K562 (cell line): Measurements from ENCODE around the gene GPX5. TPM values are rescaled to one million over a fixed set of nuclear protein-coding genes. Genes with fewer than 3 reads are reported as not detected.

Experiments
- ATAC-seq: fragments of 200-7000 bp; cut with Tn5 transposase; 3 replicates; pipeline ENCODE4 v1.9.1; 2020; ENCODE audit warnings: moderate library complexity
- BruUV-seq: library from RNA; stranded (reverse); fragments of 400-500 nt; replicated peaks from 2 replicates; lab custom pipeline; 2021; lab: Mats Ljungman, UMichigan
- CTCF ChIA-PET: fragments of 300-600 bp; formaldehyde crosslinking; extraction: SDS; loops from one replicate; lab custom pipeline; 2021; ENCODE audit warnings: low intra/inter-chr PET ratio; lab: Yijun Ruan, JAX
- POLR2A ChIA-PET: fragments of 300-600, 350-650 bp; sonication (Branson Sonifier 250); formaldehyde crosslinking; extraction: SDS; loops from one replicate; lab custom pipeline; 2021; ENCODE audit warnings: antibody characterized with exemption, inconsistent platforms; lab: Yijun Ruan, JAX
- DNase-seq, 4 experiments: peaks; one replicate each; pipeline versions ENCODE4 v3.0.0 to v3.0.0-alpha.2; 2011 to 2018; ENCODE audit warnings: low spot score in 3 of 4, mixed read lengths in 3 of 4; ENCODE audit errors: extremely low read depth in 1 of 4
- FAIRE-seq: peaks from 2 replicates; lab custom pipeline; 2011; peaks lifted over from hg19 to GRCh38; lab: Jason Lieb, UNC
- H2AFZ ChIP-seq: 2 replicates; pipeline ENCODE4 v1.6.0; 2011; ENCODE audit warnings: low read depth, low read length, control low read depth, inconsistent platforms
- H3K27ac ChIP-seq: fragments of 200-600 bp; 3 replicates; pipeline ENCODE4 v1.8.0; 2011; ENCODE audit warnings: low read depth, mild to moderate bottlenecking, control low read depth, inconsistent platforms, low read length, moderate library complexity, mixed read lengths; ENCODE audit errors: extremely low read depth
- H3K27me3 ChIP-seq, 2 experiments: fragments of 300-600 bp in 1 of 2; 2 replicates in 1 of 2; 3 replicates in 1 of 2; pipeline versions ENCODE4 v1.6.0 to v1.8.0; 2011; ENCODE audit warnings: inconsistent platforms in 2 of 2, low read length in 2 of 2, mild to moderate bottlenecking in 1 of 2, mixed read lengths in 1 of 2, moderate library complexity in 1 of 2; ENCODE audit not compliant: control insufficient read depth in 2 of 2, insufficient read depth in 2 of 2
- H3K36me3 ChIP-seq: fragments of 300-600 bp; 3 replicates; pipeline ENCODE4 v1.8.0; 2011; ENCODE audit warnings: mild to moderate bottlenecking, low read length, inconsistent platforms; ENCODE audit not compliant: control insufficient read depth, insufficient read depth
- H3K4me1 ChIP-seq, 2 experiments: fragments of 200-600 bp in 1 of 2; replicated peaks in 1 of 2; 2 replicates in 1 of 2; 3 replicates in 1 of 2; pipeline versions ENCODE4 v1.5.1 to v1.8.0; 2011; ENCODE audit warnings: inconsistent platforms in 2 of 2, low read length in 2 of 2, mild to moderate bottlenecking in 1 of 2, mixed read lengths in 1 of 2, moderate library complexity in 1 of 2; ENCODE audit not compliant: control insufficient read depth in 2 of 2, insufficient read depth in 2 of 2
- H3K4me2 ChIP-seq: 2 replicates; pipeline ENCODE4 v1.6.1; 2011; ENCODE audit warnings: low read length, control low read depth, inconsistent platforms, mixed read lengths; ENCODE audit not compliant: insufficient read depth
- H3K4me3 ChIP-seq: fragments of 200-600 bp; sonication (generic), shearing (Covaris generic); 2 replicates; pipeline ENCODE4 v1.5.1; 2016; ENCODE audit warnings: control low read depth, inconsistent platforms
- H3K79me2 ChIP-seq: fragments of 200-600 bp; 3 replicates; pipeline ENCODE4 v1.8.0; 2011; ENCODE audit warnings: low read length, inconsistent platforms; ENCODE audit not compliant: control insufficient read depth, insufficient read depth
- H3K9ac ChIP-seq, 2 experiments: 2 replicates each; pipeline versions ENCODE4 v1.6.0 to v1.6.1; 2011; ENCODE audit warnings: low read depth in 2 of 2, low read length in 2 of 2, control low read depth in 1 of 2, inconsistent platforms in 1 of 2, mild to moderate bottlenecking in 1 of 2, mixed read lengths in 1 of 2; ENCODE audit not compliant: insufficient read depth in 1 of 2
- H3K9me1 ChIP-seq: one replicate; pipeline ENCODE4 v1.6.0; 2011; ENCODE audit warnings: inconsistent platforms, mild to moderate bottlenecking, low read length, moderate library complexity; ENCODE audit not compliant: control insufficient read depth, insufficient read depth
- H3K9me3 ChIP-seq: replicated peaks from 2 replicates; pipeline ENCODE4 v1.5.1; 2011; ENCODE audit warnings: low read depth, low read length, inconsistent platforms; ENCODE audit not compliant: control insufficient read depth, insufficient read depth
- H4K20me1 ChIP-seq: replicated peaks from 2 replicates; pipeline ENCODE4 v1.6.1; 2011; ENCODE audit warnings: low read length, inconsistent platforms, mixed read lengths; ENCODE audit not compliant: control insufficient read depth, insufficient read depth
- CHD4 ChIP-seq: fragments of 200-600 bp; sonication (generic); IDR thresholded peaks from 3 replicates; pipeline ENCODE4 v1.6.1; 2012; ENCODE audit warnings: low read depth, mild to moderate bottlenecking, mixed read lengths, low read length, inconsistent platforms; ENCODE audit not compliant: insufficient read depth, insufficient replicate concordance, poor library complexity, severe bottlenecking
- CSDE1 ChIP-seq, 2 experiments: fragments of 450-650 bp; IDR thresholded peaks; 2 replicates each; pipeline ENCODE4 v1.6.1; 2016; ENCODE audit warnings: mild to moderate bottlenecking in 1 of 2
- ELF1 ChIP-seq: fragments of 200-800 bp; sonication (Bioruptor generic); IDR thresholded peaks from 2 replicates; pipeline ENCODE4 v1.6.1; 2016; ENCODE audit warnings: missing genetic modification characterization, missing compliant biosample characterization
- MTF1 ChIP-seq: fragments of 250-450 bp; sonication (Bioruptor Pico); IDR thresholded peaks from 2 replicates; pipeline ENCODE4 v1.9.0; 2021; ENCODE audit warnings: moderate library complexity, mild to moderate bottlenecking, inconsistent platforms, borderline replicate concordance
- NRF1 ChIP-seq, 2 experiments: fragments of 450-650 bp; IDR thresholded peaks in 1 of 2; conservative IDR thresholded peaks in 1 of 2; 2 replicates each; pipeline ENCODE4 v1.6.1; 2014; ENCODE audit warnings: mild to moderate bottlenecking in 2 of 2
- ZNF224 ChIP-seq: sonication (generic); formaldehyde crosslinking; IDR thresholded peaks from 2 replicates; pipeline ENCODE4 v1.8.0; 2022; ENCODE audit warnings: mild to moderate bottlenecking, missing genetic modification reagents
- whole genome bisulfite sequencing: fragments of 100-300 bp; shearing (Covaris generic); methylation state at CpG from one replicate; pipeline ENCODE4 v1.1.6; 2016; ENCODE audit warnings: low coverage, mixed read lengths; ENCODE audit not compliant: insufficient coverage; ENCODE audit errors: missing lambda C conversion rate; 5-methylcytosine and 5-hydroxymethylcytosine counted together
- in situ Hi-C: fragments of 300-500 bp; cut with MboI; formaldehyde crosslinking; loops from 4 replicates; pipeline ENCODE4 v1.15.0; 2018; ENCODE audit warnings: inconsistent platforms, mixed read lengths
- intact Hi-C: fragments of 100-400 bp; cut with micrococcal nuclease; formaldehyde crosslinking; loops from 2 replicates; pipeline ENCODE4 v1.14.2; 2022
- polyA plus RNA-seq, 8 experiments: library from polyadenylated mRNA; depleted of rRNA in 4 of 8; stranded (reverse) in 5 of 8; unstranded in 3 of 8; fragments of >200 nt; fragmentation: Nextera tagmentation in 2 of 8; fragmentation: Illumina TruSeq in 1 of 8; extraction: Ambion mirVana in 2 of 8; extraction: Trizol in 1 of 8; gene quantifications; 2 replicates each; pipeline versions ENCODE4 v1.2.1 to v1.2.3, GENCODE V29; 2011 to 2014; ENCODE audit warnings: inconsistent platforms in 1 of 8, missing spikeins in 1 of 8
- total RNA-seq, 7 experiments: library from RNA; depleted of rRNA in 6 of 7; stranded (reverse); fragments of >200 nt in 6 of 7; fragmentation: Illumina TruSeq in 2 of 7; extraction: Trizol in 2 of 7; gene quantifications; 2 replicates each; pipeline versions ENCODE4 v1.2.1 to v1.2.3, GENCODE V29; 2011 to 2021; ENCODE audit warnings: low replicate concordance in 1 of 7
- TF ChIP-seq, protein P1 (sequence below): sonication (generic); formaldehyde crosslinking; IDR thresholded peaks from 2 replicates; pipeline ENCODE4 v1.8.0; 2023; ENCODE audit warnings: mild to moderate bottlenecking, missing genetic modification reagents
- TF ChIP-seq, protein P2 (sequence below): fragments of 450-650 bp; formaldehyde crosslinking; IDR thresholded peaks from 2 replicates; pipeline ENCODE4 v1.4.0; 2022; ENCODE audit warnings: missing genetic modification characterization
- TF ChIP-seq, protein P3 (sequence below), 2 experiments: fragments of 450-650 bp in 1 of 2; sonication (generic) in 1 of 2; formaldehyde crosslinking in 1 of 2; IDR thresholded peaks in 1 of 2; conservative IDR thresholded peaks in 1 of 2; 2 replicates each; pipeline versions ENCODE4 v1.6.1 to v1.8.1; 2016 to 2023; ENCODE audit warnings: mild to moderate bottlenecking in 2 of 2, moderate library complexity in 2 of 2, inconsistent platforms in 1 of 2, missing genetic modification reagents in 1 of 2
- TF ChIP-seq, protein P4 (sequence below): IDR thresholded peaks from 2 replicates; pipeline ENCODE4 v1.6.1; 2012; ENCODE audit warnings: low read depth, low read length, improper control_type of control experiment, borderline replicate concordance

GPX5 gene
- total and polyA plus RNA-seq, 9 of the 15 experiments (the other 6 are each of a cell fraction or from before 2014, with no cell fraction given), result 0.07 to 0.18 (median 0.15) TPM; not detected in 6

DNA sequence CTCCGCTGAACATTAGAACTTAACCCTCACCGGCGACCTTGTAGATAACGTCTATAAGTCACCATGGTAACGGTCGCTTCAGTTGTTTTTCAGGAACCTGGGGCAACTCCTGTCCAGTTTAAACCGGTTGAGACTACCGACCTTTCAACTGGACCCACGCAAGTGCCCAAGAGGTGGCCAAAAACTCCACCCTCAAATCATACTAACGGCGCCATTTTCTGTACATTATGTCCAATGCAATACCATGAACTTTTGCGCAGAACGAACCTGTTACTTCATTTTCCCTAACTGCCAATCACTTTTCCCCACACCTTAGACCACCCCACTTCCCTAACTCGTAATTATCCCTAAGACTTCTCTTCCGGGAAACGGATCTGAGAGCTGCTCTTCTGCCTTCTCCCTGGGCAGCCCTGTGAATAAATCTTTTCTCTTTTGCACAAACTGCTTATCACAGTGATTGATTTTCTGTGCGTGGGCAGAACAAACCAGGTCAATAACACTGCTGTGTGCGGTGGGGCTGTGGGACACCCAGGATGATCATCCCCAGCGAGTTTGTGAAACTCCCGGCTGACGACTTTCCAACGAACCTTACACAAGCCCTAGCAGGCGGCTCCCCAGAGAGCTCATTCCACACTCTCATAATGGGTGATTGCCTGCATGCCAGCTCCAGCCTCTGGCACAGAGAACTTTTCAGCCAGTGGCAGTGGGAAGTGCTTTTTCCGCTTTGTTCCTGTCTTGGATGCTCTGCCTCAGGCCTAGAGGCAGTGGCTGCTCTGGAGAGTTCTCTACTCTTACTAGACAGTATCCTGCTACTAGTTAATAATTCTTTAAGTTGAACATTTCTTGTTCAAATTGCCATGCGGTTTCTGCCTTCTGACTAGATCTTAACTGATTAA lies 28.6 kb downstream of the GPX5 start:
- POLR2A ChIA-PET, result interaction anchor here (0.5 to 3.5 kb wide), 25 partner anchors 8 to 1791 kb away, joined by 3 to 17 read pairs (median 4); partner anchors contain the start of genes GPX6 and RPP21
- intact Hi-C loops, result no loop called here
- ATAC-seq, result peak; percentile 88
- no peaks in the 10 kb centered on the region for H3K79me2 ChIP-seq
- peaks cover 20 to 32% of the 10 kb centered on the region in 2 experiments for H3K4me1 ChIP-seq
- no peaks in the 10 kb centered on the region for H4K20me1 ChIP-seq
- no peaks in the 10 kb centered on the region for H3K9me1 ChIP-seq
- 22% methylated on average over 25 of the region's 25 CpGs for WGBS
- CTCF ChIA-PET, result no interaction called here
- peak overlapping the region; percentile 87 for H3K4me2 ChIP-seq
- BruUV-seq, result TSS peak; percentile 83
- H3K27ac ChIP-seq, result peak overlapping the region; percentile 80
- H3K9me3 ChIP-seq, result no peaks in the 10 kb centered on the region
- in situ Hi-C loops, result no loop called here
- H3K36me3 ChIP-seq, result no peaks in the 10 kb centered on the region
- H3K9ac ChIP-seq, result peak overlapping the region; percentile 66 to 86
- H2AFZ ChIP-seq, result peak overlapping the region; percentile 85
- DNase-seq, result peak; percentile 37 to 92 (median 62)
- peak; percentile 83 for FAIRE-seq
- H3K4me3 ChIP-seq, result peak overlapping the region; percentile 11; the same call in 1 of the 2 replicates
- H3K27me3 ChIP-seq, result no peaks in the 10 kb centered on the region
- TF ChIP-seq CSDE1 (IDR thresholded peaks at IDR 0.05) (peak in 1 of 2 experiments; percentile 87; a peak in 2 of 4 replicates), MTF1 (CRISPR knock-in tag) (0 out of 2 replicates have a peak, but pooled peaks have one; percentile 65), CHD4 (peak; percentile 27), ELF1 (tag) (peak; percentile 28; the same call in 1 of the 2 replicates), NRF1 (conservative IDR thresholded peaks at IDR 0.05 in 1 of 2, IDR thresholded peaks at IDR 0.05 in 1 of 2) (peak; percentile 76 to 80), ZNF224 (CRISPR knock-in tag) (no peak)
- TF ChIP-seq, protein P1, sequence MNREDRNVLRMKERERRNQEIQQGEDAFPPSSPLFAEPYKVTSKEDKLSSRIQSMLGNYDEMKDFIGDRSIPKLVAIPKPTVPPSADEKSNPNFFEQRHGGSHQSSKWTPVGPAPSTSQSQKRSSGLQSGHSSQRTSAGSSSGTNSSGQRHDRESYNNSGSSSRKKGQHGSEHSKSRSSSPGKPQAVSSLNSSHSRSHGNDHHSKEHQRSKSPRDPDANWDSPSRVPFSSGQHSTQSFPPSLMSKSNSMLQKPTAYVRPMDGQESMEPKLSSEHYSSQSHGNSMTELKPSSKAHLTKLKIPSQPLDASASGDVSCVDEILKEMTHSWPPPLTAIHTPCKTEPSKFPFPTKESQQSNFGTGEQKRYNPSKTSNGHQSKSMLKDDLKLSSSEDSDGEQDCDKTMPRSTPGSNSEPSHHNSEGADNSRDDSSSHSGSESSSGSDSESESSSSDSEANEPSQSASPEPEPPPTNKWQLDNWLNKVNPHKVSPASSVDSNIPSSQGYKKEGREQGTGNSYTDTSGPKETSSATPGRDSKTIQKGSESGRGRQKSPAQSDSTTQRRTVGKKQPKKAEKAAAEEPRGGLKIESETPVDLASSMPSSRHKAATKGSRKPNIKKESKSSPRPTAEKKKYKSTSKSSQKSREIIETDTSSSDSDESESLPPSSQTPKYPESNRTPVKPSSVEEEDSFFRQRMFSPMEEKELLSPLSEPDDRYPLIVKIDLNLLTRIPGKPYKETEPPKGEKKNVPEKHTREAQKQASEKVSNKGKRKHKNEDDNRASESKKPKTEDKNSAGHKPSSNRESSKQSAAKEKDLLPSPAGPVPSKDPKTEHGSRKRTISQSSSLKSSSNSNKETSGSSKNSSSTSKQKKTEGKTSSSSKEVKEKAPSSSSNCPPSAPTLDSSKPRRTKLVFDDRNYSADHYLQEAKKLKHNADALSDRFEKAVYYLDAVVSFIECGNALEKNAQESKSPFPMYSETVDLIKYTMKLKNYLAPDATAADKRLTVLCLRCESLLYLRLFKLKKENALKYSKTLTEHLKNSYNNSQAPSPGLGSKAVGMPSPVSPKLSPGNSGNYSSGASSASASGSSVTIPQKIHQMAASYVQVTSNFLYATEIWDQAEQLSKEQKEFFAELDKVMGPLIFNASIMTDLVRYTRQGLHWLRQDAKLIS, result 0 out of 2 replicates have a peak, but pooled peaks have one; percentile 73
- TF ChIP-seq, protein P2, sequence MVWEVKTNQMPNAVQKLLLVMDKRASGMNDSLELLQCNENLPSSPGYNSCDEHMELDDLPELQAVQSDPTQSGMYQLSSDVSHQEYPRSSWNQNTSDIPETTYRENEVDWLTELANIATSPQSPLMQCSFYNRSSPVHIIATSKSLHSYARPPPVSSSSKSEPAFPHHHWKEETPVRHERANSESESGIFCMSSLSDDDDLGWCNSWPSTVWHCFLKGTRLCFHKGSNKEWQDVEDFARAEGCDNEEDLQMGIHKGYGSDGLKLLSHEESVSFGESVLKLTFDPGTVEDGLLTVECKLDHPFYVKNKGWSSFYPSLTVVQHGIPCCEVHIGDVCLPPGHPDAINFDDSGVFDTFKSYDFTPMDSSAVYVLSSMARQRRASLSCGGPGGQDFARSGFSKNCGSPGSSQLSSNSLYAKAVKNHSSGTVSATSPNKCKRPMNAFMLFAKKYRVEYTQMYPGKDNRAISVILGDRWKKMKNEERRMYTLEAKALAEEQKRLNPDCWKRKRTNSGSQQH (CRISPR knock-in tag), result peak; percentile 83
- TF ChIP-seq, protein P3, sequence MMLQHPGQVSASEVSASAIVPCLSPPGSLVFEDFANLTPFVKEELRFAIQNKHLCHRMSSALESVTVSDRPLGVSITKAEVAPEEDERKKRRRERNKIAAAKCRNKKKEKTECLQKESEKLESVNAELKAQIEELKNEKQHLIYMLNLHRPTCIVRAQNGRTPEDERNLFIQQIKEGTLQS (IDR thresholded peaks at IDR 0.05), result no peak
- TF ChIP-seq, protein P3 (CRISPR knock-in tag; conservative IDR thresholded peaks at IDR 0.05), result no peak
- TF ChIP-seq, protein P4, sequence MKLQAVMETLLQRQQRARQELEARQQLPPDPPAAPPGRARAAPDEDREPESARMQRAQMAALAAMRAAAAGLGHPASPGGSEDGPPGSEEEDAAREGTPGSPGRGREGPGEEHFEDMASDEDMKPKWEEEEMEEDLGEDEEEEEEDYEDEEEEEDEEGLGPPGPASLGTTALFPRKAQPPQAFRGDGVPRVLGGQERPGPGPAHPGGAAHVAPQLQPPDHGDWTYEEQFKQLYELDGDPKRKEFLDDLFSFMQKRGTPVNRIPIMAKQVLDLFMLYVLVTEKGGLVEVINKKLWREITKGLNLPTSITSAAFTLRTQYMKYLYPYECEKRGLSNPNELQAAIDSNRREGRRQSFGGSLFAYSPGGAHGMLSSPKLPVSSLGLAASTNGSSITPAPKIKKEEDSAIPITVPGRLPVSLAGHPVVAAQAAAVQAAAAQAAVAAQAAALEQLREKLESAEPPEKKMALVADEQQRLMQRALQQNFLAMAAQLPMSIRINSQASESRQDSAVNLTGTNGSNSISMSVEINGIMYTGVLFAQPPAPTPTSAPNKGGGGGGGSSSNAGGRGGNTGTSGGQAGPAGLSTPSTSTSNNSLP, result no peak
